HG02884 (cell line): ENCODE results near the gene DNAI2.

Source experiments
- ATAC-seq: cut with Tn5 transposase; IDR thresholded peaks from one replicate; pipeline ENCODE4 v1.9.1; 2021; ENCODE audit warnings: mild to moderate bottlenecking, moderate library complexity; ENCODE audit not compliant: unreplicated experiment

DNAI2 gene

GRCh38 chr17:74299226-74300009 lies 25.4 kb downstream of the DNAI2 start:
- no peak for ATAC-seq

GRCh38 chr17:74303305-74303704 lies 29.3 kb downstream of the DNAI2 start:
- ATAC-seq = no peak

- no peak for ATAC-seq
Observed at GRCh38 chr17:74304184-74304583, 30.1 kb downstream of the DNAI2 start.

- no peak for ATAC-seq
Observed at GRCh38 chr17:74305865-74306654, 32.0 kb downstream of the DNAI2 start.

GRCh38 chr17:74307984-74308773 lies 34.1 kb downstream of the DNAI2 start:
- no peak for ATAC-seq

- ATAC-seq = no peak
Observed at GRCh38 chr17:74309902-74310301, 35.9 kb downstream of the DNAI2 start.

GRCh38 chr17:74314877-74315276 lies 40.8 kb downstream of the DNAI2 start:
- no peak for ATAC-seq

DNA sequence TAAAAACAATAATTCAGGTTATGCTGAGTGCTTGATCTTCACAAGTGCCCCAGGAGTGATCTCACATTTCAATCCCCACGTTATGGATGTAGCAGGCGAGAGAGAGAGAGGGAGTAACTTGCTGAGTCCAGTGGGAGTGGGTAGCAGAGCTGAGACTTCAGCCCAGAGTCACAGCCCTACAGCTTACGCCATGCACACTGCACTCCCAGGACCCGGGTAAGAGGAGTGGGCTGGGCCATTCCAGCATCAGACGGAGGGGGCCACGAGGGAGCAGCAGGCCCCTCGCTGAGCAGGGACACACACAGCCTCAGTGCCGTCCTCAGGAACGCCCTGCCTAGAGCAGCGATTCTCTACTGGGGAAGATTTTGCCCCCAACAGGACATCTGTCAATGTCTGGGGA lies 42.2 kb downstream of the DNAI2 start:
- no peak for ATAC-seq

GRCh38 chr17:74317071-74317470 lies 43.0 kb downstream of the DNAI2 start:
- no peak for ATAC-seq

- no peak for ATAC-seq
Observed at GRCh38 chr17:74318391-74318790, 44.4 kb downstream of the DNAI2 start.

DNA sequence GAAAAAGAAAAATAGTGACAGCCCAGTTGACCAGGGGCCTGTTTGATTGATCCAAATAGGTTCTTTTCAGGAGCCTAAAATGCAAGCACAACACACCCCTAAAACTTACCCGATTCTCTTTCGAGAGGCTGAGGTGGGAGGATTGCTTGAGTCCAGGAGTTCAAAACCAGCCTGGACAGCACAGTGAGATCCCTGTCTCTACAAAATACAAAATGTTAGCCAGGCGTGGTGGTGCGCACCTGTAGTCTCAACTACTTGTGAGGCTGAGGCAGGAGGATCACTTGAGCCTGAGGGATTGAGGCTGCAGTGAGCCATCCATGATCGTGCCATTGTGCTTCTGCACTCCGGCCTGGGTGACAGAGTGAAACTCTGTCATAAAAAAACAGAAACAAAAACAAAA lies 50.5 kb downstream of the DNAI2 start:
- ATAC-seq = no peak

DNA sequence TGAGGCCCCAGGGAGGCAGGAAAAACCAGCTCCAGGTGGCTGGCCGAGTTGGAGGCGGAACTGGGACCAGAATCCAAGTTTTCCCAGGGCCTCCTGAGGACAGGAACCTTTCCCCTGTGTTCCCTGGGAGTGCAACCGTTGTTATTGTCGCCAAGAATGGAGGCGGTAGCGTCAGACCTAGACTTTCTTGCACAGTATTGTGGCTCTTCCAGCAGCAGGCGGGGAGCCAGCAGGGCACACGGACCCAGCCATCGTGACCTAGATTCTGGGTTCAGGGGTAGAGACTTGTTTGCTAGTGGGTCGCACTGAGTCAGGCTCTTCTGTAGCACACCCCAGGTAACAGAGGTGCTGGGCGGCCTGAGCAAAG lies 51.3 kb downstream of the DNAI2 start:
- ATAC-seq = no peak

- ATAC-seq = no peak
Observed at GRCh38 chr17:74325743-74326379, 51.8 kb downstream of the DNAI2 start, which contains the start of gene KIF19. KIF19 (plus strand) TSS chr17:74326226; CDS start chr17:74326350, 124 bp downstream.

DNA sequence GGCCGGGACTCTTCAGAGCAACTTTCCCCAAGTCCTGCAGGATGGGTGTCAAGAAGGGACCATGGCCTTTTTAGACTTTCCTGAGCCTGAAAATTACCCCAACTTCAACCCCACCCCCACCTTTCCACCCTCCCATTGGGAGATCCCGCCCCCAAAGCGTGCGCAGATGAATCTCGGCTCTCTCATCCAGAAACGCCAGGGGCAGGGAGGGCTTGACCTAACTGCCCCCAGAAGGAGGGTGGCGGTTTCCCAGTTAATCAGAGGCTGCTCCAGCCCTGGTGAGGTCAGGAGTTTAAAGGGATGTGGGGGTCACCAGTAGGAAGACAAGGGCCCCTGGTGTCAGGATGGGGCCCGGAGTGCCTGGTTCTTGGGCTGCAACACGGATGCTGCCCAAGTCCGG lies 52.5 kb downstream of the DNAI2 start:
- no peak for ATAC-seq

DNA sequence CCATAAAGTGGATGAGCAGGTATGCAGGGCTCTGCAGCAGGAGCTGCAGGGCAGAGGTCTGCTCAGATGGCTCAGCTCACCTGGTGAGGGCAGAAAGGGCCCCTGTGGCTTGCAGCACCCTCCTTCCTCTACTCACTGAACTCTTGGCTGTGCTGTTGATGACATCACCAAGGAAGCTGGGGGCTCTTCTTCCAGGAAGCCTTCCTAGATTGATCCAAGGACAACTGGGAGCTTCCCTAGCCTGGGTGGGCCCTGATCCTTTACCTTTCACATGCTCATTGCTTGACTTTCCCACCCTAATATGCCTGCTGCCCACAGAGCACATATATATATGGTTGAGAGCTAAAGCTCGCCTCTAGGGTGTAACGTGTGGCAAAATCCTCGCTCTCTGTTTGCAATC lies 54.5 kb downstream of the DNAI2 start:
- ATAC-seq = no peak

DNA sequence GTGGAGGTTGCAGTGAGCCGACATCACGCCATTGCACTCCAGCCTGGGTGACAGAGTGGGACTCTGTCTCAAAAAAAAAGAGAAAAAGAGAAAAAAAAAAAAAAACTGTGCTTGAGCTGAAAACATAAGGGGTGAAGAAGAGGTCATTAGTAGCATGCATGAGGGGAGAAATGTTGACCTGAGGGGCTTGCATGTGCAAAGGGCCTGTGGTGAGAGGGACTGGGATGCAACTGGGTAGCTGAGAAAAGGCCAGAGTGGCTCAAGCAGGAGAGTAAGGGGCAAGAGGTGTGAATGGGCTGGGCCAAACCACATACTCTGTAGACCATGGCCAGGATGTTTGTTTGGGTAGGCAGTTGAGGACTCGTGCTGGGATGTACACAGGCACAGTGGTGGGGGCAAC lies 55.3 kb downstream of the DNAI2 start:
- no peak for ATAC-seq

DNA sequence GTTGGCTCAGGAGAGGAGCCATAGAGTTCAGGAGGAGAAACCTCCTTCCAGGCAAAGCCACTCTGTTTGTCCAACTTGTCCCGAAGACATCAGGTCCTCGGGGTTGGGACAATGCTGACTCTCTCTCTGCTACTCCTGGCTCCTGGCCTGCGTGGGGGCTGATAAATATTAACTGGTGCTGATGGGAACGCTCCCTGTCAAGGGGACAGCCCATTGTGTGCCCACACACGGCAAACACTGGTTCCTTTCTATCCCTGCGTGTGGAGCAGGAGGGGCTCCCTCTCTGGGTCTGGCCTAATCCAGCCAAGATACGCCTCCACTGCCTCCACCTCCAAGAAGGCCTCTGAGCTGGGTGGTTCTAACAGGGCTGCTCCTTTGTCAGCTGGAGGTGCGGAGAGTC lies 56.4 kb downstream of the DNAI2 start:
- ATAC-seq = no peak

GRCh38 chr17:74332017-74332650 lies 58.1 kb downstream of the DNAI2 start:
- ATAC-seq = no peak

DNA sequence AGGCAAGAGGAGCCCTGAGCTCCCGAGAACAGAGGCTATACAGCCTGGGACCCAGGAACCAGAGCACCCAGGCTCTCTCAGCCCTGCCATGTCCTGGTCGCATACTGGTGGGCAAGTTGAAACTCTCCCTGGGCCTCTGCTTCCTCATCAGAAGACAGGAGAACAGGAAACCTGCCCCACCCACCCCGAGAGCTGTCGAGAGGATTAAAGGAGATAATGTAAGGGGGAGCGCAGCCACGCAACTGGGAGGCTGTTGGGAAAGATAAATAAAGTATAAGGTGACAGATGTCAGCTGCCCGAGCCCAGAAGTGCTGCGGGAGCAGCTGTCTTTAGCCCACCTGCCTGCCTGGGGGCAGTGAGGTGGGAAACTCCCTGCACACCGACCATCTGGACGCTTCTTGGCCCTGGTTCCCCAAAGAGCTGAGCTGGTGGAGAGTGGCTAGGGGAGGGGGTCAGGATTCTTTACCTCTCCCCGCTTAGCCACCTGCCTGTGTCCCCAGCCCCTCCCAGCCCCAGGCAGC lies 58.8 kb downstream of the DNAI2 start:
- ATAC-seq = no peak

GRCh38 chr17:74334393-74335039 lies 60.5 kb downstream of the DNAI2 start:
- no peak for ATAC-seq
